Effector memory CD4-positive, alpha-beta T cell (primary cell): Measurements from ENCODE around the gene PCED1B.

Experiments
- DNase-seq, 3 donors: peaks; one replicate each; pipeline ENCODE4 v3.0.0-alpha.2; 2020
- H3K27ac ChIP-seq: 2 replicates; pipeline ENCODE4 v1.7.0; 2013; ENCODE audit warnings: mild to moderate bottlenecking, low read length, moderate library complexity; ENCODE audit not compliant: insufficient read depth, poor library complexity, severe bottlenecking
- H3K27me3 ChIP-seq: replicated peaks from 2 replicates; pipeline ENCODE4 v1.7.0; 2013; ENCODE audit warnings: mild to moderate bottlenecking, low read length; ENCODE audit not compliant: insufficient read depth, control insufficient read depth, poor library complexity, severe bottlenecking
- H3K36me3 ChIP-seq: 2 replicates; pipeline ENCODE4 v1.7.0; 2013; ENCODE audit warnings: mild to moderate bottlenecking, low read length, moderate library complexity; ENCODE audit not compliant: control insufficient read depth, insufficient read depth
- H3K4me1 ChIP-seq: 2 replicates; pipeline ENCODE4 v1.7.0; 2013; ENCODE audit warnings: low read length, mild to moderate bottlenecking; ENCODE audit not compliant: control insufficient read depth, insufficient read depth, poor library complexity, severe bottlenecking
- H3K4me3 ChIP-seq: 2 replicates; pipeline ENCODE4 v1.7.0; 2013; ENCODE audit warnings: low read length, low read depth, mild to moderate bottlenecking; ENCODE audit not compliant: insufficient read depth, poor library complexity, severe bottlenecking
- H3K9me3 ChIP-seq: 2 replicates; pipeline ENCODE4 v1.7.0; 2013; ENCODE audit warnings: mild to moderate bottlenecking, low read length, moderate library complexity; ENCODE audit not compliant: control insufficient read depth
- total RNA-seq, 3 donors: gene quantifications; one replicate each; lab custom pipeline; 2026; lab: John Stamatoyannopoulos, UW

Gene PCED1B
- total RNA-seq, result 24.8 to 47.2 (median 33.2) reads per million in 3 donors

GRCh38 chr12:47079468-47079980, at the start of gene PCED1B, which contains the start of gene AMIGO2:
TSS of gene PCED1B (plus strand) at chr12:47079621. CDS start at chr12:47235064, 155,443 bp downstream.
TSS of gene AMIGO2 (minus strand) at chr12:47079959. CDS start at chr12:47079002, 957 bp downstream.
- peak; percentile 24 to 35 (median 31) for DNase-seq
- H3K4me1 ChIP-seq, result peaks cover 30% of the 10 kb centered on the region
- H3K27me3 ChIP-seq, result no peaks in the 10 kb centered on the region
- peak within 1 kb of the TSS; percentile 77 for H3K27ac ChIP-seq
- H3K4me3 ChIP-seq, result peak within 1 kb of the TSS; percentile 91
- H3K36me3 ChIP-seq, result no peaks in the 10 kb centered on the region
- H3K9me3 ChIP-seq, result no peaks in the 10 kb centered on the region

GRCh38 chr12:47029903-47030302, 49.5 kb upstream of the PCED1B start:
- DNase-seq, result no peak
- H3K36me3 ChIP-seq, result no peaks in the 10 kb centered on the region
- no peaks in the 10 kb centered on the region for H3K27me3 ChIP-seq
- H3K27ac ChIP-seq, result no peak overlapping the region
- no peaks in the 10 kb centered on the region for H3K4me1 ChIP-seq
- no peaks in the 10 kb centered on the region for H3K9me3 ChIP-seq
- H3K4me3 ChIP-seq, result no peak overlapping the region

GRCh38 chr12:47032644-47033043, 46.8 kb upstream of the PCED1B start:
- no peaks in the 10 kb centered on the region for H3K4me1 ChIP-seq
- H3K4me3 ChIP-seq, result no peak overlapping the region
- H3K27ac ChIP-seq, result no peak overlapping the region
- no peak for DNase-seq
- H3K36me3 ChIP-seq, result no peaks in the 10 kb centered on the region
- H3K9me3 ChIP-seq, result no peaks in the 10 kb centered on the region
- H3K27me3 ChIP-seq, result no peaks in the 10 kb centered on the region

GRCh38 chr12:47033081-47033480, 46.3 kb upstream of the PCED1B start:
- Histone ChIP-seq H3K27ac (no peak overlapping the region), H3K4me3 (no peak overlapping the region)

GRCh38 chr12:47033789-47034555, 45.4 kb upstream of the PCED1B start:
- DNase-seq, result no peak
- Histone ChIP-seq H3K27me3 (no peaks in the 10 kb centered on the region), H3K4me3 (no peak overlapping the region), H3K27ac (no peak overlapping the region), H3K4me1 (no peaks in the 10 kb centered on the region), H3K36me3 (no peaks in the 10 kb centered on the region), H3K9me3 (no peaks in the 10 kb centered on the region)

More at GRCh38 chr12:47033081-47033480, 46.3 kb upstream of the PCED1B start:
- Histone ChIP-seq H3K4me1 (no peaks in the 10 kb centered on the region), H3K27me3 (no peaks in the 10 kb centered on the region), H3K9me3 (no peaks in the 10 kb centered on the region), H3K36me3 (no peaks in the 10 kb centered on the region)
- DNase-seq, result no peak

- DNase-seq, result no peak
- Histone ChIP-seq H3K4me3 (no peak overlapping the region), H3K27ac (no peak overlapping the region), H3K27me3 (no peaks in the 10 kb centered on the region), H3K9me3 (no peaks in the 10 kb centered on the region), H3K36me3 (no peaks in the 10 kb centered on the region), H3K4me1 (no peaks in the 10 kb centered on the region)
Observed at GRCh38 chr12:47034661-47035060, 44.8 kb upstream of the PCED1B start.

GRCh38 chr12:47035484-47035883, 43.9 kb upstream of the PCED1B start:
- Histone ChIP-seq H3K4me1 (no peaks in the 10 kb centered on the region), H3K27ac (no peak overlapping the region), H3K36me3 (no peaks in the 10 kb centered on the region), H3K4me3 (no peak overlapping the region), H3K9me3 (no peaks in the 10 kb centered on the region), H3K27me3 (no peaks in the 10 kb centered on the region)
- no peak for DNase-seq

- Histone ChIP-seq H3K36me3 (no peaks in the 10 kb centered on the region), H3K4me3 (no peak overlapping the region), H3K27me3 (no peaks in the 10 kb centered on the region), H3K27ac (no peak overlapping the region), H3K9me3 (no peaks in the 10 kb centered on the region), H3K4me1 (no peaks in the 10 kb centered on the region)
- no peak for DNase-seq
Observed at GRCh38 chr12:47038270-47038748, 41.1 kb upstream of the PCED1B start.

- Histone ChIP-seq H3K27me3 (no peaks in the 10 kb centered on the region), H3K36me3 (no peaks in the 10 kb centered on the region), H3K27ac (no peak overlapping the region), H3K4me3 (no peak overlapping the region), H3K4me1 (no peaks in the 10 kb centered on the region), H3K9me3 (no peaks in the 10 kb centered on the region)
- no peak for DNase-seq
Observed at GRCh38 chr12:47039079-47039478, 40.3 kb upstream of the PCED1B start.

- Histone ChIP-seq H3K27me3 (no peaks in the 10 kb centered on the region), H3K36me3 (no peaks in the 10 kb centered on the region), H3K27ac (no peak overlapping the region), H3K4me3 (no peak overlapping the region), H3K9me3 (no peaks in the 10 kb centered on the region), H3K4me1 (no peaks in the 10 kb centered on the region)
- no peak for DNase-seq
Observed at GRCh38 chr12:47039756-47040155, 39.7 kb upstream of the PCED1B start.
